HG03378 (cell line): ENCODE measurements around the gene C19orf12.
A peak's percentile ranks its signal among the peaks of the same experiment; 100 is the strongest.
"Not testable (repeated sequence)": the region's sequence is repeated elsewhere in the genome, so short reads cannot be mapped to it uniquely, and the experiment has no call there.

ENCODE experiments used
- ATAC-seq: cut with Tn5 transposase; IDR thresholded peaks from one replicate; pipeline ENCODE4 v1.9.1; 2021; ENCODE audit warnings: mild to moderate bottlenecking, moderate library complexity; ENCODE audit not compliant: unreplicated experiment

C19orf12 gene

DNA sequence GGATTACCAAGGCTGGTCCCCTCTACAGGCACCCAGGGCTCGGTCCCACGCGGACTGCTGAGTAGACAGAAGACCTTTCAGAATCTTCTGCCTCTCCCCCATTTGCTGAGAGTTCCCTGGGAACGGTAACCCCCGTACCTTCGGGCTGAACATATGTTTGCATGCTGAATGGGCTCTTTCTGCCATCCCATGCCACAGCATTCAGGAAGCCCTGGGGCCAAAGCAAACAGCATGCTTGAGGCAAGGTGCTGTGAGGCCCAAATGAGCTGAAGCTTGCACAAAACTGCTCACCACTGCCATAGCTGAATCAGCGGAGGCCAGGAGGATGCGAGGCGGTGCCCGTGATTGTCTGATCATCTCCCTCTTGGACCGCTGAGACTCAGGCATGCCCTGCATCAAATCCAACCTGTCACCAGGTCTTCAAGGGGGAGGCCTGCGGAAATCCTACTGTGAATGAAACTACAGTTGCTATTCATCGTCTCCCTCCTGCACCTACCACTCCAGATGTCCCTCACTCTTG is 16.3 kb upstream of the C19orf12 start:
- no peak for ATAC-seq

DNA sequence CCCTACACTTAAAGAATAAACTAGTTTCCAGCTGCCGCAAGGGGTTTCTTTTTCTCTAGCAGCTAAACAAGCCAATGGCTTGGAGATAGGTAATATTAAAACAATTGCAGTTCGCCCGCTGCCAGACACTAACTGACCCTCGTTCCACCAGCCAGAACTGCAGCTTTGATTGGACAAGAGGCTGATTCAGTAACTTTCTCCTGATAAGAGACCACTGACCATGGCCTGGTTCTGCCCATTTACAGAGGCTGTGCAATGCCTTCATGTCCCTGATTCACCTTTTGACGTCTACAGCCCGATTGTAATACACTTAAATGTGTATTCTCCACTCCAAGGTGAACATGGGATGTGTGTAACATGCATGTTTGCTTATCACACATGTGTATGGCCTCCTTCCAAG is 12.8 kb upstream of the C19orf12 start:
- no peak for ATAC-seq

DNA sequence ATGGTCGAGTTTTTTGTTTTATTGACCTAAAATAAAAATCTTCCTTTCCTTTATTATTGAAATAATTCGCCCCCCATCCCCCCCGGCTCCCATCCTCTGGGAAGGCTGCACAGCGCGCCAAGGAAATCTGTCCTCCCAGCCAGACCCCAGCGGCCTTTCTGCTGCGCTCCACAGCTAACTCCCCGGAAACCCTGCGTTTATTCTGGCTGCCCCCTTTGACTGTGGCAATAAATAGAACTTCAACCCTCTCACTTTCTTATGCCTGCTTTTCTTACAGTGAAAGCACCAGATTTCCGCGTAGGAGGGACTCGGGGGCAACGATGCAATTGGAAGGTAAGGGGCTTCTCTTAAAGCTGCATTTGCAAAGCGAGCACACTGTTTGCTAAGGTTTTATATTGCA is 9.7 kb upstream of the C19orf12 start:
- no peak for ATAC-seq

DNA sequence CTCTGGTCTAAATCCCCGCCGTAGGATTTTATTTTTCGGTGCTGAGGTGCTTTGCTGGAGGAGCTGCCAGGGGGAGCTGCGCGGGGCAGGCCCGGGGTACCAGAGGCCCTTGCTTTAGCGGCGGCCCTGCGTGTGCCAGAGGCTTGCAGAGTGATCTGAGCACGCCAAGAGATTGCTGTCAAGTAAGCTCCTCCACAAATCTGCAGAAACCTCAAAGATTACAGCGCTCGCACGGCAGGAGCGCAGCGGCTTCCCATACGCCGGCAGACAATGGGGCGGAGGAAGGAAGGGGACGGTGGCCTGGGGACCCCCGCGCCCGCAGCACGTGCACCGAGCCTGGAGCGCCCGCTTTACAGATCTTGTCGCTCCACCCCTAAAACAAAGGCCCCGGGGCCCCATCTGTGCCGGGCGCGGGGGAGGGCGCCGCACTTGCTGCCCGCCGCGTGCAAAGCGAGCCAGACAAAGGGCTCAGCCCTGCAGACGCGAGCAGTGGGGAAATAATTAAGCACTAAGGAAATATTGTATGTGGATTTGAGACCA is 9.1 kb upstream of the C19orf12 start:
- no peak for ATAC-seq

DNA sequence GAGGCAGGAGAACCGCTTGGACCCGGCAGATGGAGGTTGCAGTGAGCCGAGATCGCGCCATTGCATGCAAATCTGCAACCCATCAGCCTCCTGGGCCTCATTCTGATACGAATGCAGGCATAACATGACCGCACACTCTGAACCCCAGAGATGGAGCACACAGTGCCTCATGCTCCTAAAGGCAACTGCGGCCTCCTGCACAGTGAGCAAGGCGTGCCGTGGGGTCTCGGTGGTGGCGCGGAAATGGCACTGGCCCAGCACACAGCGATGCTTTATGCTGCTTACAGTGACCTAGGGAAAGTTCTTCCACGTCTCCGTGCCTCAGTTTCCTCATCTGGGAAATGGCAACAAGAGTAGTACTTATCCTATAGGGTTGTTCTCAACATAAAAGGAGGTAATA is 2.0 kb upstream of the C19orf12 start:
- ATAC-seq: no peak

DNA sequence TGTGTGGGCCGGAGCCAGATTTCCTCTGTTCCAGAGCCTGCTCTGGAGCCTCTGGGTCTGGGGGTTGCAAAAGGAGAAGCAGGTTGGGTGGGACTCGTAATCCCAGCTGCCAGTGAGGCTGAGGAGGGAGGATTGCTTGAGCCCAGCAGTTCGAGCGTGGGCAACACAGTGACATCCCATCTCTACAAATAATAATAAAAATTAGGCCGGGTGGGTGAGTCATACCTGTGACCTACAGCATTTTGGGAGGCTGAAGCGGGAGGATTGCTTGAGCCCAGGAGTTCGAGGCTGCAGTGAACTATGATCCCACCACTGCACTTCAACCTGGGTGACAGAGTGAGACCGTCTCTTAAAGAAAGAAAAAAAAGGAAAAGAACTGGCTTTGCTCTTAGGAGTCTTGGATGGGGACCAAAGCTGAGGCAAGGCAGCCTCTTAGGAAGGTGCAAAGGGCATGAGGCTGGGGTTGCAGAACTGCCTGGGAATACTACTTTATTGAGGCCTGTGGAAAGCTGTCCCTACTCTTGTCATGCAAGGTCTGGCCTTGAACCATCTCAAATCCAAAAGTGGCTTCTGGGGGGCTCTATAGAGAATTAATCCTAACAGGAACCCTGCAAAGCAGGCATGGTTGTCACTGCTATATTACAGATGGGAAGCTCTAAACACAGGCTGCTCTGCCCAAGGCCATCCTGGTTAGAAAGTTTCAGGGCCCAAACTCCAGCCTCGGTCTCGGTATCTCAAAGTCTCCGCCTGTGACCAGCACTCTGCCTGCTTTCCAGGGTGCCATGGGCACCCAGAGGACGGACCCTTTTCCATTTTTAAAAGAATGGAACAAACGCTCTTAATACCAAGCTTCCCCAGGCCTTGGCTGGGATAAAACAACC is 880 bp upstream of the C19orf12 start:
- ATAC-seq: peak; percentile 12

DNA sequence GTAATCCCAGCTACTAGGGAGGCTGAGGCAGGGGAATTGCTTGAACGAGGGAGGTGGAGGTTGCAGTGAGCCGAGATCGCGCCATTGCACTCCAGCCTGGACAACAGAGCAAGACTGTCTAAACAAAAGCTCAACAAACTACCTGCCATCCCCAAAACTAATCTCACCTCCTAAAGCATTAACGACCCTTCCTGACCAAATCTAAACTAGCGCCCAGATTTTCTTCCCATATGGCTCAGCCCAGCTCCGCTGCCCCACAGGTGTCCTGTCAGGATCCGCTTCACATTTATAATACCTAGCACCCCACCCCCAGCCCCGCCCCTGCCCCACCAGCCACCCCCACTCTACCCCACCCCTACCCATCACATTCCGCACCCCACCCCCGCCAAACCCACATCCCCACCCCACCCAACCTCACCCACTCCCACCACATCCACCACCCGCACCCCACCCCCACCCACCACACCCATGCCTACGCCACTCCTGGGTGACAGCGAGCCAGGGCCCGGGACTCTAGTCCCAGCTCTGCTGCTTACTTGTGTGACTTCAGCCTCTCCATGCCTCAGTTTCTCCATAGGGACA is 599 bp downstream of the C19orf12 start:
- ATAC-seq: peak; percentile 19

DNA sequence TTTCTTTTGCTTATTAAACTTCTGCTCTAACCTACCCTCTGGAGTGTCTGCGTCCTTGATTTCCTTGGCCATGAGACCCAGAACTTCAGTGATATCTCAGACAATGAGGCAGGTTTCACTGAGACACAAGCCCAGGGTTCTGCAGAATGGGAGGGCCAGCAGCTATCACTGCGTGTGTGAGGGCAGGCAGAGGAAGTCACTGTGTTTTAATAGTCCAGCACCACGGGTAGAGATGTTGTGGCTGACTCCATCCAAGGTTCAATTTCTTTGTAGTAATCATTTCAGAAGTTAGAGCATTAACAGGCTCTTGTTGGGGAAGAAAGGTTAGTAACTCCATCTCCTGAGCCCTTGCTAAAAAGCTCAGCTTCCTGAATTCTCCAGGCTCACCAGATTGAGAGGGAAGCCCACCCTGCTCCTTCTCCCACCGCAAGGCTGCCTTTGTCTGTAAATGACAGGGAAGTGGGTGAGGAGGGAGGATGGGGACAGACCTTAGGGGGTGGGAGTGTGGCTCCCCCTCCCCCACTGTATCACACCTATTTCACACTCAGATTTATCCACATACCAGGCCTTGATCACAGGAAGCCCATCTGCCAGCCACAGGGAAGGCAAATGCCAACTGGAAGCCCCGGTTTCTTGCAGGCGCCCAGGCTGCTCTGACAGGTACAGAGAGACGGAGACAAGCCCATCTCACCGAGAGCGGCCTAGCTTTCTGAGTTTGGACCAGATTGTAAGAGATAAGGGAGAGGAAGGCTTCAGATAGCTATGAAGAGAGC is 2.1 kb downstream of the C19orf12 start:
- ATAC-seq: no peak

DNA sequence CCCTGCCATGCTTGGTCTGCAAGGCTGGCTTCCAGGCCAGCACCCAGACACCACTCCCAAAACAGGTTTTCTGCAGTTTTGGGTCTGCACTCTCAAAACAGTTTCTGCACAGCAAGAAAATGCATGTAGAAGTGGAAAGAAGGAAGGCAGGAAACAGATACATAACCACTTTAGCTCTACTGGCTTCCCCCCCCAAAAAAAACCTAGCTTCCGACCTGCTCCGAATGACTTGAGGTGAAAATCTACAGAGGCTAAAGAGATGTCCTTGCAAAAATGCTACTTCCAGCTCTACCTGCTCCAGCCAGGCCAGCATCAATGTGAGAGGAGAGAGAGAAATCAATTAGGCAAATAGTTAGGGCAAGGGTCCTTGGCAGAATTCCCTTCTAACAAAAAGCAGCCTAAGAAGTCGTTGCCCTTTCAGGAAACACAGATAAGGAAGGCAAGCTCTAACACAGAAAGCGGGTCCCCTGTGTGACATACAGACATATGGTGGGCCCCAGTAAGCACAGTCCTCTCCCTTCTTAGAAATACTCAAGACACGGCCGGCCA is 3.4 kb downstream of the C19orf12 start:
- ATAC-seq: no peak

DNA sequence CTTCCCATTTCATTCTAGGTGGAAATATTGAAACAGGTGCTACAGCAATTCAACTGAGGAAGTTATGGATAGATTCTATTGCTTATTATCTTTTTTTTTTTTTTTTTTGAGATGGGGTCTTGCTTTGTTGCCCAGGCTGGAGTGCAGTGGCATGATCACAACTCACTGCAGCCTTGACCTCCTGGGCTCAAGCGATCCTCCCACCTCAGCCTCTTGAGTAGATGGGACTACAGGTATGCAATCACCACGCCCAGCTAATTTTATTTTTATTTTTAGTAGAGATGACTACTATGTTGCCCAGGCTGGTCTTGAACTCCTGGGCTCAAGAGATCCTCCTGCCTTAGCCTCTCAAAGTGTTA is 5.6 kb downstream of the C19orf12 start:
- not testable (repeated sequence) for ATAC-seq

DNA sequence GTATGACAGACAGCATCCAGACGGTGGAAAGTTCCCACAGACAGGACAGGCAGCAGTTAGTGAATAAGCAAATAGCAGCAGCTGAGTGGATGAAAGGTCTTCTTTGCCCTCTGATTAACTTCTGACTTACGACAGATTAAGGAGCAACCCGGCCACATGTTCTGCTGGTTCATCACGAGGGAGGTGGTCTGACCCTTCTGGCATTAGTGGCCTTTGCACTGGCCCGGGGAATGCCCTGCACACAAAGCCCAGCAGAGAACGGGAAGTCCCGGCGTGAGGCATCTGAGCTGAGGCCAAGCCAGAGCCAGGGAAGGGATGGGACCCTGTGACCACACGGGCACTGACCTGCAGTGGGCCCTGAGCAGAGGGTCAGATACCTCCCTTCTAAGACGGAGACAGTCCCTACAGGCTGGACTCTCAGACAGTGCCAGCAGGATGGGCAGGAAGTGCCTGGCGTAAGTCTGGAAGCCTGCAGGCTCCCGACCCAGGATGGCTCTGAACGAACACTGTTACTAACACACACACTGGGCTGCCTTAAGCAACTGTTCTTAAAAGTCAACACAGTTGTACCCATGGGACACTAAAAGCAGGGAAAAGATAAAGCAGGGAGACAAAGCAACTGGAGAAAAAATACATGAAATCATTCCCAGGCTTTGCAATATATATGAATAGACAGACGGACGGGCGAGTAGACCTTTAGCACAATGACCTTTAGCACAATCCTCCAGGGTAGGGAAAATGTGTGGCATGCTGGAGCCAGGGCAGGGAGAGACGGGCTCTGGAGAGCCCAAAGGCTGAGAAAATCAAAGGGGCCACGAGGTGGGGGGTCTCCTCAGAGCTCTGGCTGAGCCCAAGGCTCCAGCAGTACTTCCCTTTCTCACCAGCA is 6.3 kb downstream of the C19orf12 start:
- ATAC-seq: no peak

DNA sequence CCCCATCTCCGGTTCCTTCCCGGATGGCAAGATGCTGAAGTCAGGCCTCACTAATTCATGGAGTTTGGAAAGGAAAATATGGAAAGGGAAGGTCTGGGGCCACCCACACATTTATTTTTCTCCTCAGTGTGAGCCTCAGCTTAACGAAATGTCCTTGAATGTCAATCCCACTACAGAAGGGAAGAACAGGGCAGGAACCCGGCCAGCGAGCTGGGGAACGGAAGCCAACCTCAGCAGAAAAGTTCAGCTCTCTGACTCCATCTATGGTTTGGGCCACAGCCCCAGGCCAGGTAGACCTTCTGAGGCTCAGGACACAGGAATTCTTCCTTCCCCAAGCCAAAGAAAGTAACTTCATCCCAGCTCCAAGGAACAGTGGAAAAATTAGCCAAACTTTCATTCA is 8.4 kb downstream of the C19orf12 start:
- no peak for ATAC-seq

DNA sequence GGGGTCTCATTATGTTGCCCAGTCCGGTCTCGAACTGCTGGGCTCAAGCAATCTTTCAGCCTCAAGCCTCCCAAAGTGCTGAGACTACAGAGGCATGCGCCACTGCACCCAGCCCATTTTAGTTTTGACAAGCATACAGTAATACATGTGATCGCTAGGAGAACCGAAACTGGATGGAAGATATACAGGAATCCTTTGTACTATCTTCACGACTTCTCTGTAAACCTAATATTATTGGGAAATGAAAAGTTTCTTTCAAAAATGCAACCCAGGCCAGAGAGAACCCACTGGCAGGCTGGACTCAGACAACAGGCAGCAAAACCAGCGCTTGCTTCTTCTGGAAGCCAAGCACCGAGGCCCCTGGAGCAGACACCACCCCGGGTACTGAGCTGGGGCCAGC is 9.4 kb downstream of the C19orf12 start:
- ATAC-seq: no peak

DNA sequence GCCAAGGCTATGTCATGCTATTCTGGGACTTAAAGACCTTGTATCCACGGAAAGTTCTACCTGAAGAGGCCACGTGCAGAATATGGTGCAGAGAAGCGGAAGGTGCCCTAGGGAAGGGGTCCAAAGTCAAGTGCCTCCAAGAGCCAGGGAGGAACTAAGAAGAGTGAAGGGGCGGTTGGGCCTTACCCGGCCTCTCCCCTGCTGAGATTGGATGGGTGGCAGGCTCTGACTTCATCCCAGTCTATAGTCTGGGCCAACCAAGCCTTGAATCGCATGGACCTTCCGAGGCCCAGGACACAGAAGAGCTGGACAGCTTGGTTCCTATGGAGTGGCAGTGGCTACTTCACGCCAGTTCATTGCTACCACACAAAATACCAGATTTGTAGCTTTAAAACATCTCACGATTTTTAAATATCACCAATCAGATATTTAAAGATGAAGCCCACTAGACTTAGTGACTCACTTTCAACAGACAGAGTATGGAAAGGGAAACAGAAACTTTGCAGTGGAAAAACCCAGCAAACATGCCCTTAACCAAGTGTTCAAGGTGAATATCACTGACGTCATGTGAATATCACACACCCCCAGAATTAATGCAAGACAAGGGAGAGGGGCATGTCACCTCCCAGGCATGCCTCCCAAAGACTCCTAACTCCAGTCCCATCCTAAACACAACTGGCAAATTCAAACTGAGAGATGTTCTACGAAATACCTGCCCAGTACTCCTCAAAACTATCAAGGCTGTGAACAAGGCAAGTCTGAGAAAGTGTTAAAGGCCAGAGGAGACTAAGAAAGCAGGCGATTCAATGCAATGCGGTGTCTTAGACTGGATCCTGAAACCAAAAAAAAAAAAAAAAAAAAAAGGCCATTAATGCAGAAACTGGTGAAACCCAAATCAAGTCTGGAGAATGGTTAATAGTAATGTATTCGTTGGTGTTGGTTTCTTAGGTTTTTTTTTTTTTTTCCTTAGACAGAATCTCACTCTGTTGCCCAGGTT is 10.2 kb downstream of the C19orf12 start:
- ATAC-seq: peak; percentile 85

DNA sequence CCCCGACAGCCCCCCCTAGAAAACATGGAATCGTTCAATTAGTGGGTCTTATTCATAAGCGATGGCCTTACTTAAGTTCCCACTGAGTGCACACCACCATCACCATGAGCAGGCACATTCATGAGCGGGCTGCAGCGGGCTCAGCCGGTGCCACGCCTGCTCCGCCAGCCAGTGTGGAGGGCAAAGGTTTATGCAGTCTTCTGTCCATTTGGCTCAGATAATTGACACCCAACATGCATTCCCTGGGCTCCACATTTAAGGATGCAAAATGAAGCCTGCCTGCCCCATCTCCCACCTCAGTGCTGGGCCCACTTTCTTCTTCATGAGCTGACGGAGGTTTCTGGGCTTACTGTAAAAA is 12.1 kb downstream of the C19orf12 start:
- ATAC-seq: no peak

DNA sequence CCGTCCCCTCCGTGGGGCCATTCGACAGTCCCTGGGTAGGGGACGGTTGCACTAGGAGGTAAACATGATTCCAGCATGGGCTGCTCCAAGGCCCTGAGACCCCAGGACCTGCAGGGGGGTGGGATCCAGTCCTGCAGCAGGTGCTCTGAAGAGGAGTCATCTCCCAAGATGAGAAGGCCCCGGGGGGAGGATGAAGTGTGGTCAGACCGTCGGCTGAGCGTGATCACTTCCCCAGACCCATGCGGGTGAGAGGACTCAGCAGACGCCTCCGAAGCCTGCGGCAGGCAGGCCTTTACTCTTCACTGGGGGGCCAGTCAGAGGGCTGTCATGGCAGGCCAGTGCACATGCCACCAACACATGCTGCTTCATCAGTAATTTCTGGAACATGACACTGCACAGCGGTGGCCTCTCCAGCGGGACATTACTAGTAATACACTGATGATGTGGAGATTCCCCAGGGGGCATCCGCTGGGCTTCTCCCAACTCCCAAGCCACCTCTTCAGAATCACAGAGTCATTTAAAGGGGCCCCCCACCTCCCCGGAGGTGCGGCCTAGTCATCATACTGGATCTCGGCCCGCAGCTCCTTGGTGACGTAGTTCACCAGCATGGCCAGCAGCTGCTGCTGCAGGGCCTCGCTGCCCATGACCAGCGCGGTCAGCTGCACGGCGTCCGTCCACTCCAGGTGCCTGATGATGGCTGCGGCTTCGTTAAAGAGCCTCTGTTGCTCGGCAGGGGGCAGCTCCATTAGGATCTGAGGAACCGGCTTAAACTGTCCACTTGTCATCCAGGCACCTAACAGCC is 12.7 kb downstream of the C19orf12 start:
- ATAC-seq: no peak

DNA sequence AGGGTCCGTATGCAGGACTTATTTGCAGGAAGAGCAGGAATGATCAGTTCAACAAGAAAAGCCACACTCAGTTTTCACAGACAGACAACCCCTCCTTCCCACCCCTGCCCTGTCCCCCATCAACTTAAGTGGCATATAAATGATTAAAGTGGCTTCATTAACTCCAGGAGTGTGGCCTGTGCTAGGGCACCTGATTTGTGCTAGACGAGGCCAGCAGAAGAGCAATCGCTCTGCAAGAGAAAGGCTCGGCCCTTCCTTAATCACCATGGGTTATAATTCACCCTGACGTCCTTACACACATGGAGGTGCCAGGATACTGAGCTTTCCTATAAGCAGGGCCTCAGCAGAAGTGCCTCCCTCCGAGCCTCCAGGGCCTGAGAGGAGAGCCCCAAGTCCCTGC is 14.6 kb downstream of the C19orf12 start:
- ATAC-seq: no peak

DNA sequence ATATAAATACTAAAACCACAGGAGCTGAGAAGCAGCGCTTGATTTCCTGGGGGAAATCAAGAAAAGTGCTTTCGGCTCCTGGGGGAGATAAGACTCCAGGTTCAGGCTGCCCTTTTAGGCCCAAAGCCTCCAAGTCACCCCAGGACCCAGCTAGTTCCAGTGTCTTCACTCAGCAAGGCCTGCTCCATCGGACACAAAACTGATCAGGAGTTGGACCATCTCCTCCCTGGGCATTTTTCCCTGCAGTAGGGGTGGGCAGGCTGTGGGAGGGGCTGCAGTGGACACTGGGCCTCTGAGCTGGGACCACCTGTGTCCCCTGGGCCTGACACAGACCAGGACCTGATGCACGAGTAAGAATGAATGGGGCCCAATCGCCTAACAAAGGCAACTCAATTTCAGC is 15.2 kb downstream of the C19orf12 start:
- no peak for ATAC-seq
